NCI-H1930 (cell line): ENCODE results near the gene RAPGEF6.
"Not testable (repeated sequence)": the region's sequence is repeated elsewhere in the genome, so short reads cannot be mapped to it uniquely, and the experiment has no call there.

Source experiments
- DNase-seq, 2 experiments: peaks; one replicate each; lab custom pipeline; 2025; lab: John Stamatoyannopoulos, UW

The RAPGEF6 gene

GRCh38 chr5:131386779-131387178, 248.2 kb downstream of the RAPGEF6 start:
- no peak for DNase-seq

GRCh38 chr5:131386124-131386523, 248.9 kb downstream of the RAPGEF6 start:
- no peak for DNase-seq

GRCh38 chr5:131384616-131385214, 250.3 kb downstream of the RAPGEF6 start:
- no peak for DNase-seq

GRCh38 chr5:131384173-131384572, 250.9 kb downstream of the RAPGEF6 start:
- DNase-seq, result no peak

GRCh38 chr5:131382407-131383395, 252.3 kb downstream of the RAPGEF6 start:
- DNase-seq, result no peak

GRCh38 chr5:131381777-131382176, 253.3 kb downstream of the RAPGEF6 start:
- no peak for DNase-seq

GRCh38 chr5:131381021-131381420, 254.0 kb downstream of the RAPGEF6 start:
- DNase-seq, result no peak

- DNase-seq, result not testable (repeated sequence)
These were observed 254.8 kb downstream of the RAPGEF6 start for GRCh38 chr5:131380238-131380637.

GRCh38 chr5:131379723-131380122, 255.3 kb downstream of the RAPGEF6 start:
- DNase-seq, result no peak

- no peak for DNase-seq
These were observed 256.1 kb downstream of the RAPGEF6 start for GRCh38 chr5:131378721-131379541.

GRCh38 chr5:131377785-131378325, 257.2 kb downstream of the RAPGEF6 start:
- DNase-seq, result no peak

GRCh38 chr5:131377346-131377745, 257.7 kb downstream of the RAPGEF6 start:
- no peak for DNase-seq

- no peak for DNase-seq
These were observed 259.7 kb downstream of the RAPGEF6 start for GRCh38 chr5:131375351-131375750.
